ENCODE results near the gene ZDHHC11B.
A peak's percentile ranks its signal among the peaks of the same experiment; 100 is the strongest.
"Not testable (repeated sequence)": the region's sequence is repeated elsewhere in the genome, so short reads cannot be mapped to it uniquely, and the experiment has no call there.

The ZDHHC11B gene

GRCh38 chr5:784428-785177 lies at the start of gene ZDHHC11B:
Gene ZDHHC11B (minus strand): TSS chr5:784729. CDS start chr5:766919, 17,810 bp downstream.
- DNase-seq (ENCODE audit: low read depth in 2 of 3, low spot score in 1 of 3), result peak; percentile 81 to 95 (median 84)

- not testable (repeated sequence) for DNase-seq (ENCODE audit: low read depth in 2 of 3, low spot score in 1 of 3)
Measured at GRCh38 chr5:834013-834412, 49.5 kb upstream of the ZDHHC11B start.

DNA sequence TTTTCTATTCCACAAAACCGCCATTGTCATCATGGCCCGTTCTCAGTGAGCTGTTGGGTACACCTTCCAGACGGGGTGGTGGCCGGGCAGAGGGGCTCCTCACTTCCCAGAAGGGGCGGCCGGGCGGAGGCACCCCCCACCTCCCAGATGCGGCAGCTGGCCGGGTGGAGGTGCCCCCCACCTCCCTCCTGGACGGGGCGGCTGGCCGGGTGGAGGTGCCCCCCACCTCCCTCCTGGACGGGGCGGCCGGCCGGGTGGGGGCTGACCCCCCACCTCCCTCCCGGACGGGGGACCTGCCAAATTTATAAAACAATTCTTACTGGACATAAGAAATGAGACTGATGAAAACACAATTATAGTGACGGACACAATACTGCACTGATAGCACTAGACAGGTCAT lies 43.7 kb upstream of the ZDHHC11B start:
- DNase-seq (ENCODE audit: low read depth in 2 of 3, low spot score in 1 of 3), result not testable (repeated sequence)

DNA sequence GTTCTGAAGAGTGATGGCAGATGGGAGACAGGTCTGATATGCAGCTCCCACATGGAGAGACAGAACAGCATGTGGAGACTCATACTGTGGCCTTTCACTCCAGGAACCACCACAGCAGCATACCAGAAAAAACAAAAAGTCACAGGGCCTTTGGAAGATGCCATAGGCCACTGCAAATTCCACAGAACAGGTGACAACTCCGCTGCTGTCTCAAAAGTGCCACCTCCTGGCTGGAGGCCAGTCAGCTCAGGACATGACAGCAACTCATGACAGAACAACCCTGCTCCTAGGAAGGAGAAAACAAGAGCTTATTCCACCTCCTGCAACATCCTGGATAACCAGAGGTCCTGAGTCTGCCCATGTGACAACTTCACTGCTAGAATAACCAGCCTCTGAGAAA lies 41.0 kb upstream of the ZDHHC11B start:
- DNase-seq (ENCODE audit: low read depth in 2 of 3, low spot score in 1 of 3), result not testable (repeated sequence)

DNA sequence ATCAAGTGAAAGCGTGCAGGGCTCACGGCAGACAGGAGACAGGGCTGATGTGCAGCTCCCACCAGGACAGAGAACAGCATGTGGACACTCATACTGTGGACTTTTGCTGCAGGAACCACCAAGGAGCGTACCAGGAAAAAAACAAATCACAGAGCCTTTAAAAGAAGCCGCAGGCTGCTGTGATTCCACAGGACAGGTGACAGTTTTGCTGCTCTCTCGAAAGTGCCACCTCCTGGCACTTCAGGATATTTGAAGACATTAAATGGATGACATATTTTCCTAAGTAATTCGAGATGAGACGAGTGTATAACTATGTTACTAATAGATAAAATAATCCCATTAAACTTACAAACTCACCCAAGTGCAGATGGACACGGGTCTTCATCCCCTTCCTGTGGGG lies 37.0 kb upstream of the ZDHHC11B start:
- DNase-seq (ENCODE audit: low read depth in 2 of 3, low spot score in 1 of 3), result no peak

GRCh38 chr5:820245-820644 lies 35.7 kb upstream of the ZDHHC11B start:
- DNase-seq (ENCODE audit: low read depth in 2 of 3, low spot score in 1 of 3), result no peak

DNA sequence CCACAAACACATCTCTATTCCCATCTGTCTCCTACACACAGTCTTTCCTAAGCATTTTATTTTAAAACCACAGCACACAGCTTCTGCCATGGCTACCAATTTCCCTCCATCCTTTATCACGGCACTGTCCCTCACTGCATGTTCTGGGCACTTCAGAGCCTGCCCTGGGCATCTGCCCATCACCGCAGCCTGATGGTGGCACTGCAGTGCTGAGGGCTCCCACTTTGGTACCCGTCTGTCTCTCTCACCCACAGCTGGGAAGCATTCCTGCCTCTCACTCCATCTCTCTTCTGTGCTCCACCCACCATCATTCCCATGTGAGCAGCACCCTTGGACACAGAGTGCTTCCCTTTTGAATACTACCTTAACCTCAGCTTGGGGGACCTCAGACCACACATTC lies 34.5 kb upstream of the ZDHHC11B start:
- no peak for DNase-seq (ENCODE audit: low read depth in 2 of 3, low spot score in 1 of 3)

DNA sequence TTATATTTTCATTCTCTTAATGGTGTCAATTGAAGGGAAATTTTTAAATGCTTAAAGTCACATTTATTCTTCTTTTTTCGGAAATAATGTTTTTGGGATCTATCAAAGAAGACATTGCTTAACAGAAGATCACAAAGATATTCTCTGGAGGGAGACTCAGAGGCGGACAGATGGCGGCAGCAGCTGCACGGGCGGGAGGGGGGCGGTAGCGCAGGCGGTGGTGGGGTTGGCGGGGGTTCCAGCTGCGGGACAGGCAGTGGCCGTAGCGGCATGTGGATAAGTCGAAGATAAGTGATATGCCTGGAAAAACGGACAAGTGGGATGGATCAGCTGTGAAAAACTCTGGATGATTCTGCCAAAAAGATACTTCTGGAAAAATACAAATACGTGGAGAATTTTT lies 31.6 kb upstream of the ZDHHC11B start:
- no peak for DNase-seq (ENCODE audit: low read depth in 2 of 3, low spot score in 1 of 3)

DNA sequence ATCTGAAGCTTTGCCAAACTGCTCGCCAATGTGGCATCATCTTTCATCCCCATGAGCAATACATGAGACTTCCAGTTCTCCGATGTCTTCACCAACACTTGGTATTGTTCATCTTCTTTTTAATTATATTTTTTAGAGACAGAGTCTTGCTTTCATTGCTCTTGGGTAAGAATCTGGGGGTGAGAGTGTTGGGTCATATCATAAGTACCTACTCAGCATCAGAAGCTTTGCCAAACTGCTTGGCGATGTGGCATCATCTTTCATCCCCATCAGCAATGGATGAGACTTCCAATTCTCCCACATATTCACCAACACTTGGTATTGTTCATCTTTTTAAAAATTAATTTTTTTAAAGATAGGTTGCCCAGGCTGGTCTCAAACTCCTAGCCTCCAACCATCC lies 30.9 kb upstream of the ZDHHC11B start:
- no peak for DNase-seq (ENCODE audit: low read depth in 2 of 3, low spot score in 1 of 3)

DNA sequence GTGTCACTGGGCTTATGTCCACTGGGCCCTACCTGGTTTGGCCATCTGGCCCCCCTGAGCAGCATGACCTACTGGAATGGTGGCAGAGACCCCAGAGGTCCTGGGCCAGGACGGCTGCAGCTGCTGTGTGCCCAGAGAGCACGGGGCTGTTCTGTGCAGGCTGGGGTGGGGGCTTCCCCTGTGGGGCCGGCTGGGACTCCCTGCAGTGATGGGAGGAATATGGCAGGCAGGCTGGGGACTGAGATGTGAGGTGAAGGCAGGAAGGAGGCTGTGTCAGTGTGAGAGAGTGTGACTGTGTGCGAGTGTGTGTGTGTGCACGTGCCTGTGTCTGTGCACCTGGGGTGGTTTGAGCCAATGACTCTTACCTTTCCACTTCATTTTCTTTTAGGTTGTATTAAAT lies 29.0 kb upstream of the ZDHHC11B start:
- not testable (repeated sequence) for DNase-seq (ENCODE audit: low read depth in 2 of 3, low spot score in 1 of 3)

DNA sequence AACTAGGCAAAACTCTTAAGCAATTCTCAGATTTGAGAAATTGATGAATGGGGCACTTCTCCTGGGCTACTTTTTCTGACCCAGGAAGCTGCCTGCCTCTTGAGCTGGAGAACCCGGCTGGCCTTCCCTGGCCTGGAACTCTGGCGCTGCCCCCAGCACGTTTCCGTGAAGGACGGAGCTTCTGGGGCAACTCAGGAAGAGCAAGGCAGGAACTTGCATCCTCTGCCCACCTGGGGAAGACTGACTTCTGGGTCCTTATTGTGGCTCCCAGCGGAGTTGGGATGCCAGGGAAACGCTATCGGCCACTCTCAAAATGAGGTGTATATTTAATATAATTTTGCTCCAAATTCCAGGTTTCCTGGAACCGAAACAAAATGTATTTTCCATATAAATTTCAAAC lies 26.9 kb upstream of the ZDHHC11B start:
- DNase-seq (ENCODE audit: low read depth in 2 of 3, low spot score in 1 of 3), result not testable (repeated sequence)

DNA sequence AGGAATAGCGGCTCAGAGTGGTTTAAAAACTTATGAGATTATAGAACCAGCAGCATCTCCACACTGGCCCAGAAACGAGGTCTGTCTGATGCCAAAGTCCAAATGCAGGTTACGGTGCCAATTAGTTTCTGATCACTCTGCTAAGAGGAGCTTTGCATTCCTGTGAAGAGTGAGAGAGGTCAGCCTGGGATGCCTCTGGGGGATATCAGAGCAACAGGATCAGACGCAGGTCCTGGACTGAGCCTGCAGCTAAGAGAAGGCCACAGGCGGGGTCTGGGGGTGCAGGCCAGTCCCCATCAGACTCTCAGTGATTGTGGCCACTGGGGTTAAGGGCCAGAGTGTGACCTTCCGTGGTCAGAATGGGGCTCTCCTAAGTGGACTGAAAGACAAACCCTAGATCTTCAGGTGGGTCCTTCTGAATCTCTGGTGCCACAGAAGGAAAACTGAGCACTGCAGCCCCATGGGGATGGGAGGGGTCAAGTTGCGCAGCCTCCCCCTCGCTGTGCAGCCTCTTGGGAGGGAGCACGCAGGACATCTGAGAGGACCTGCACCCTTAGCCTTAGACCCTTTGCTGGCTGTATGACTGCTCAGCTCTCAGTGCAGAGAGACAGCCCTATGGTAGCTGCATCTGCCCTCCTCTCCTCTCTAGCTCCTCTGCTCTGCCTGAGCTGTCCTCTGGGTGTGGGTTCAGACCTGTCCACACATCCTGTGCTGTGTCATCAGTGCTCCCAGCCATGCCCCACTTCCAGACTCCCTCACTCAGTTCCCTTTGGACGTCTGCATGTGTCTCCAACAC lies 23.4 kb upstream of the ZDHHC11B start:
- DNase-seq (ENCODE audit: low read depth in 2 of 3, low spot score in 1 of 3), result not testable (repeated sequence)

- DNase-seq (ENCODE audit: low read depth in 2 of 3, low spot score in 1 of 3), result no peak
Measured at GRCh38 chr5:801472-801871, 16.9 kb upstream of the ZDHHC11B start.

DNA sequence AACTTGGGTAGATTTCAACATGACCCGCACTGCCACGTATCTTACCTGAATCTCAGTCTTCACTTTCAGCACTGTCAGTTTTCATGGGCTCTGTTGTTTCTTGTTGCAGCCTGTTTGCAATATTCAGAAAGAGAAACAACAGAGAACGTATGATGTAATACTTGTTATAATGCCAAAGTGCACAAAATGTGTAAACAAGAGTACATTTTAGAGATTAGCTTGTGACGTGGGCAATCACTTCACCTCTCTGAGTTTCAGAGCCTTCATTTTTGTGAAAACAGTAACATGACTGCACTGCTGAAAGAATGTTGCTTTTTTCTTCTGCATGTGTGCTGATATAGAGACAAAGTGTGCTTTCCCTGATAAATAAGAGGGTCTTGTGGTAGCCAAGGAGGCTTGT lies 16.5 kb upstream of the ZDHHC11B start:
- not testable (repeated sequence) for DNase-seq (ENCODE audit: low read depth in 2 of 3, low spot score in 1 of 3)

DNA sequence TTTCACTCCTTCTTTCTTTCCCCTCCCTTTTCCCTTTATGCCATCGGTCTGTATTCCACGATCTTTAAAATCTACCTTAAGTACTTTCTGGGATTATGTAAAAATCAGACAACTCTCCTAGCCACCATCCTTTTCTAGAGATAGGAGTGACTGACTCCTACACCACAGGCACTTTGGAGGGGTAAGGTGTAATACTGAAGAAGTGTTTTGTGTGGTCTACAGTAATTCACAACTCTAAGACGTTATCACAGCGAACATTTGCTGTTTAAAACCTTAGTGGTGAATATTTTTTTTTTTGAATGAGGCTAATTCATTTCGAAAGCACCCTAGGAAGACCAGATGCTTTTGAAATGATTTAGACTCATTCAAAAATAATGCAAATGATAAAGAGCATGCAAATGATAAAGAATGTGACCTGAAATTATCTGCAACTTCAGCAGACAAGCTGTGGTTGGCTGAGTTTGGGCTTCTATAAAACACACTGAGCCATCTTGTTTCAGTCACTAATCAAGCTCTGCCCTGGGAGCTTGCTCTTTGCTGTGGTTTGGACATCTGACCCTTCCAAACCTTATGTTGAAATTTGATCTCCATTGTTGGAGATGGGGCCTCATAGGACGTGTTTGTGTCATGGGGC lies 14.1 kb upstream of the ZDHHC11B start:
- DNase-seq (ENCODE audit: low read depth in 2 of 3, low spot score in 1 of 3), result not testable (repeated sequence)

DNA sequence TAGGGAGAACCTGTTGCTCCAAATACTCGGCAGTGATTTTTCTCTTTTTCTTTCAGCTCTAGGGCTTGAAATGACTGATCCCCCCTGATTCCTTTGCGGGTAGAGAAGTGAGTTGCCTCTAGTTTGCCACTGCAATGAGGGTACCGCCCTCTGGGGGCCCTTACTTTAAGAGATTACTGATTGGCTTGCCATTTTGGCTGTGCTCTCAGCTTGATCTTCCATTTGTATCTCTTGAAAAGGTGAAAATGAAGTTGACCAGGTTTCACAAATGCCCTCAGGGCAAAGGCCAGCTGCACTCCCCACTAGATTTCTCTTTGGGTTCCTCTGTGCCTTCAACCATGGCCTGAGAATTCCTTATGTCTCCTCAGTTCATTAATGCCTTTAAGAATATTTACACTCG lies 13.5 kb upstream of the ZDHHC11B start:
- DNase-seq (ENCODE audit: low read depth in 2 of 3, low spot score in 1 of 3), result not testable (repeated sequence)

DNA sequence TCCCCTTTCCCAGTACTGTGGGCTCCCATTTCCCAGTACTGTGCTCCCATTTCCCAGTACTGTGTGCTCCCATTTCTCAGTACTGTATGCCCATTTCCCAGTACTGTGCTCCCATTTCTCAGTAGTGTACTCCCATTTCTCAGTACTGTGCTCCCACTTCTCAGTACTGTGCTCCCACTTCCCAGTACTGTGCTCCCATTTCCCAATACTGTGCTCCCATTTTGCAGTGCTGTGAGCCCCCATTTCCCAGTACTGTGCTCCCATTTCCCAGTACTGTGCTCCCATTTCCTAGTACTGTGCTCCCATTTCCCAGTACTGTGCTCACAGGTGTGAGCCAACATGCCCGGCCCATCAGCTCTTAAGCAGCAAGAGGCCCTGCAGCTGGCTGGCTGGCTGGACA lies 11.3 kb upstream of the ZDHHC11B start:
- not testable (repeated sequence) for DNase-seq (ENCODE audit: low read depth in 2 of 3, low spot score in 1 of 3)

- not testable (repeated sequence) for DNase-seq (ENCODE audit: low read depth in 2 of 3, low spot score in 1 of 3)
Measured at GRCh38 chr5:794948-795347, 10.4 kb upstream of the ZDHHC11B start.

- DNase-seq (ENCODE audit: low read depth in 2 of 3, low spot score in 1 of 3), result not testable (repeated sequence)
Measured at GRCh38 chr5:788703-789102, 4.2 kb upstream of the ZDHHC11B start.

GRCh38 chr5:787857-788233 lies 3.3 kb upstream of the ZDHHC11B start:
- DNase-seq (ENCODE audit: low read depth in 2 of 3, low spot score in 1 of 3), result not testable (repeated sequence)

DNA sequence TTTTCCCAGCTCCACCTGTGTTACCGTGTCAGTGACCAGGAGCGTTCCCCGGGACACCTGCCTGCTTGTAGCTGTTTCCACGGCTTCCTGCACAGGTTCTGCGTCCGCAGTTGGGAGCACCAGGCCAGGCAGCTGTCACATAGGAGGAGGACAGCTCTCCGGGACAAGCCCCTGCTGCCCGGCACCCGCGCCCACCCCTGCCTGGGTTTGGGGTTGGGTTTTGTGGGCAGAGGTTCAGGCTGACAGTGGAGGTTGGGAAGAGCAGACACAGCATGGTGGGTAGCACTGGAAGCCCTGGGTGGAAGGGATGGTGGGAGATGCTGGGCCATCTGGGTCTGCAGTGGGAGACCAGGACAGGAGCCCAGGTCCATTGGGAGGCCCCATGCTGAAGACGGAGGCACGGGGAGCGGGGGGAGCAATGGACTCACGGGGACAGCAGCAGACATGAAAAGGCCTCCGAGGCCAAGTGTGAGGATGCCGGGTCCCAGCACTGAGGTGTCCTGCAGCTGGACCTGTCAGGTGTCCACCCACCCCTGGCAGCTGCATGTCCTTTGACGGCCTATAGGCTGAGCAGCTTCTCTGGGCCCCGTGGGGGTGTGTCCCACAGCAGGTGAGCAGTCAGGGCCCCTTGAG lies 2.8 kb upstream of the ZDHHC11B start:
- not testable (repeated sequence) for DNase-seq (ENCODE audit: low read depth in 2 of 3, low spot score in 1 of 3)
